ENCODE measurements around the gene AHDC1.

The AHDC1 gene

DNA sequence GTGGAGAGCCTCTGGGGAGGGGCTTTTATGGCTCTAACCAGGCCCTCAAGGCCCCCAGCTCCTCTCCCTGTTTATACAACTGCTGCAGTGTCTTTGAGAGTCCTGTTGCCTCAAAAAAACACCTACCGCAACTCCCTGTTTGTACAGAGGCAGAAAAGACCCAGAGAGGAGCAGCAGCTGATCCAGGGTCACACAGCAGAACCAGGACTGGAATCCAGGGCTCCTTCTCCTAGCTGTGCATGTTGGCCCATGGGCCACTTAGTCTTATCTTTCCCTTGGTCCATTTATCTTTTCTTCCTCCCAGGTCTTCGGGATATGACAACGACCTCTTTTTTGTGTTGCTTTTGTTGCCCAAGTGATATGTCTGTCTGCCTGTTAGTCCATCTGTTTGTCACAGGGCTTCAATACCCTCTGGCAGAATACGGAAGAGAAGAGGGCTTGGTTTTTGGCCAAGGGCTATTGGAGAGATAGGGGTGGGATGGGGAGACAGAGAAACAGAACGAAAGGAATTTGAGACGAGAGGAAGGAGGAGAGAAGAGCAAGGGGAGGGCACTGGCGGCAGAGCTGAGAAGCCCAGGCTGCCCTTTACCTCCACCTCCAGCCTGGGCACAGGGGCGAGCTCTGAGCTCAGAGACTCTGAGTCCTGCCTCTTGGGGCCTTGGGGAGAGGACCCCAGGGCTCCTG lies 80.5 kb downstream of the AHDC1 start:
- DNase-seq (ENCODE audit: low read depth): no peak
- TF ChIP-seq, protein P1, sequence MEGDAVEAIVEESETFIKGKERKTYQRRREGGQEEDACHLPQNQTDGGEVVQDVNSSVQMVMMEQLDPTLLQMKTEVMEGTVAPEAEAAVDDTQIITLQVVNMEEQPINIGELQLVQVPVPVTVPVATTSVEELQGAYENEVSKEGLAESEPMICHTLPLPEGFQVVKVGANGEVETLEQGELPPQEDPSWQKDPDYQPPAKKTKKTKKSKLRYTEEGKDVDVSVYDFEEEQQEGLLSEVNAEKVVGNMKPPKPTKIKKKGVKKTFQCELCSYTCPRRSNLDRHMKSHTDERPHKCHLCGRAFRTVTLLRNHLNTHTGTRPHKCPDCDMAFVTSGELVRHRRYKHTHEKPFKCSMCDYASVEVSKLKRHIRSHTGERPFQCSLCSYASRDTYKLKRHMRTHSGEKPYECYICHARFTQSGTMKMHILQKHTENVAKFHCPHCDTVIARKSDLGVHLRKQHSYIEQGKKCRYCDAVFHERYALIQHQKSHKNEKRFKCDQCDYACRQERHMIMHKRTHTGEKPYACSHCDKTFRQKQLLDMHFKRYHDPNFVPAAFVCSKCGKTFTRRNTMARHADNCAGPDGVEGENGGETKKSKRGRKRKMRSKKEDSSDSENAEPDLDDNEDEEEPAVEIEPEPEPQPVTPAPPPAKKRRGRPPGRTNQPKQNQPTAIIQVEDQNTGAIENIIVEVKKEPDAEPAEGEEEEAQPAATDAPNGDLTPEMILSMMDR (conservative IDR thresholded peaks at IDR 0.05; ENCODE audit: low read depth, low read length): no peak
- no peak overlapping the region for H3K4me3 ChIP-seq (ENCODE audit: low read length)

DNA sequence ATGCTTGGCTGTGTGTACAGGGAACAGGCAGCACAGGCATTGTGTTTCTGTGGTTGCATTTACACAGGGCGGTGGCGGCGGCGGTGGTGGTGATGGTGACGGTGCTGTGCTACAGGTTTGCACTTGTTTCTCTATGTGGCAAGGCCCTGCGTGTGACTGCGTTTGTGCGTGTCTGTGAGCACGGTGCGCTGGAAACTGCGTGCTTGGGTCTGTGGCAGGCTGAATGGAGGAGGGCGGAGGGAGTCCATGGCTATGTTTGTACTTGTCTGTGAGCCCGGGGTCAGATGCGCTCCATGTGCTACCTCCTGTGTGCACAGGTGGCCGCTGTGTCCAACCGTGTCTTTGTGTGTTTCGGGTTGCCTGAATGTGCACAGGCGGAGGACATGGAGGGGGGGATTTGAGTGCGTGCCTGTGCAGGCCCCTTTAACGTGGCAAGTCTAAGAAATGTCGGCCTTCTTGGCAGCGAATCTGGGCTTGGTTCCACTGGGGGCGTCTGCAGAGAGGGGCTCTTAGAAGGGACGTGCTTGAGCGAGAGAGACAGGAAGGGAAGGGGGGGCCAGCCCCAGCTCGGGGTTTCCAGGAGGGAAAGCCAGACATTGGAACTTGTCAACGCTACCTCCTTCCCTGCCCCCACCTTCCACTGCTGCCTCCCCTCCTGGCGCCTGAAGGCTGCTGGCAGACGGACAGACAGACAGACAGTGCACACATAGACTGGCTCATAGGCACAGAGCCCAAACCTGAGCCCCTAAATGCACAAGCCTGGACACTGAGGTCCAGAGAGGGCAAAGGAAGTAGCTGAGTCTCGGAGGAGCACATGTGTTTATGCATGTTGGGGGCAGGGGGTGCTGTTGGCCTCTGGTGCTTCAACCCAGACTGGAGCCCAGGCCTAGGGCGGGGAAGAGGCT lies 81.3 kb downstream of the AHDC1 start:
- TF ChIP-seq, protein P1 (conservative IDR thresholded peaks at IDR 0.05; ENCODE audit: low read depth, low read length): peak; percentile 44
- no peak overlapping the region for H3K4me3 ChIP-seq (ENCODE audit: low read length)
- no peak for DNase-seq (ENCODE audit: low read depth)

DNA sequence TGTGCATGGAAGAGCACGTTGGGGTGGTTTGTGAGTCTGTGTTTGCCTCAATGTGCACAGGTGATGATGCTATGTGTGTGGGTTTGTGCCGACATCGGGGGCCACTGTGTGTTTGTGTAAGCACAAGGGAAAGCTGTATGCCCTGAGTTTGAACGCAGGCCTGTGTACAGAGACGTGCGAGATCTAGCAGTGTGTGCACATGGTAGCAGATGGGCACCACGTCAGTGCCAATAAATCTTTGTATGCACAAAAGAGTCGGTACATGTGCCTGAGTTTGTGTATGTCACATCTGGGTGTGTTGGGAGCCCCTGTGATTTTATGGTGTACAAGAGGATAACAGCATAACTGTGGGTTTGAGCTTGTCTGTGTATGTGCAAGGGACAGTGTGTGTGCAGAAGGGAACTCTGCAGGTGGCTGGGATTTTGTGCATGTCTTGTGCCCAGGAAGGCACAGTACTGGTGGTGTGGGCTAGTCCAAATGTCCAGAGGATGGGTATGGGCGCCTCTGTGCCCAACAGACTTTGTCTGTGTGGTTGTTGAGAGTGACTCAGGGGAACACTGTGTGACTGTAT lies 82.0 kb downstream of the AHDC1 start:
- H3K4me3 ChIP-seq (ENCODE audit: low read length): no peak overlapping the region
- TF ChIP-seq, protein P1 (conservative IDR thresholded peaks at IDR 0.05; ENCODE audit: low read depth, low read length): no peak
- DNase-seq (ENCODE audit: low read depth): no peak

DNA sequence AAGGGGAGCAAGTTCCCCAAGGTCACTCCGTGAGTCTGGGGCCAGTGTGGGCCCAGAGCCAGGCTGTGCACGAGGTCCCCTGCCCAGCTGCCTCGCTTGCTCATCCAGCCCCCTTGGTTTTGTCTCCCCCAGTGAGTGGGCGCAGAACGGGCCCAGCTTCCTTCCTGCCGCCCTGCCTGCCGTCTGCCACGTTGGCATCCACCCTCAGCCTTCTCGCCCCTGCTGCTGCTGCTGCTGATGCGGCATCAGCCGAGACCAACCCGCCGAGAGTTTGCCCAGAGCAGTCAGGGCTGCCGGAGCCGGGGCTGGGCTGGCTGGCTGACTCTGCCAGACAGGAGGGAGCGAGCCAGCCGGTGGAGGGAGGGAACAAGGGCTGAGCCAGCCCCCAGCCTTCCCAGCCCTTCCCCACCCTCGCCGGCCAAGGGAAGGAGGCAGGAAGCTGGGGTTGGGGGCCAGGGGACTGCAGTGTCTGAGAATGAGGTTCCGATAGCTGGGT lies 82.6 kb downstream of the AHDC1 start:
- H3K4me3 ChIP-seq (ENCODE audit: low read length): no peak overlapping the region
- TF ChIP-seq, protein P1 (conservative IDR thresholded peaks at IDR 0.05; ENCODE audit: low read depth, low read length): no peak
- DNase-seq (ENCODE audit: low read depth): no peak

DNA sequence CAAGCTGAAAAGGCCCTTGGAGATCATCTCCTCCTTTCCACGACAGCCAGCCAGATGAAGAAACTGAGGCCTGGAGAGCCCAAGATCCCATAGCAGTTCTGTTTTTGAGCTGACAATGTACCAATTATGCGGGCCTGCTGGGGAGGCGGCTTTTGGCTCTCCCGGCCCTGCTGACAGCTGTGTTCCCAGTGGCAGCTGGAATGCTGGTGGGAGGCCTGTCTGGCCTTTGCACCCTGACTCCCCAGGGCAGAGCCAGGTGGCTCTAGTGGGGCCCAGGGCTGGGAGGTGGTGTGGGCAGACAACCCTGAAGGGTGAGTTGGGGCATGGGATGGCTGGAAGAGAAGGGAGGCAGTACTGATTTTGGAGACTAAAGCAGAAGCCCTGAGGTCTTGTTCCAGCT lies 83.3 kb downstream of the AHDC1 start:
- TF ChIP-seq, protein P1 (conservative IDR thresholded peaks at IDR 0.05; ENCODE audit: low read depth, low read length): no peak
- no peak overlapping the region for H3K4me3 ChIP-seq (ENCODE audit: low read length)
- no peak for DNase-seq (ENCODE audit: low read depth)

DNA sequence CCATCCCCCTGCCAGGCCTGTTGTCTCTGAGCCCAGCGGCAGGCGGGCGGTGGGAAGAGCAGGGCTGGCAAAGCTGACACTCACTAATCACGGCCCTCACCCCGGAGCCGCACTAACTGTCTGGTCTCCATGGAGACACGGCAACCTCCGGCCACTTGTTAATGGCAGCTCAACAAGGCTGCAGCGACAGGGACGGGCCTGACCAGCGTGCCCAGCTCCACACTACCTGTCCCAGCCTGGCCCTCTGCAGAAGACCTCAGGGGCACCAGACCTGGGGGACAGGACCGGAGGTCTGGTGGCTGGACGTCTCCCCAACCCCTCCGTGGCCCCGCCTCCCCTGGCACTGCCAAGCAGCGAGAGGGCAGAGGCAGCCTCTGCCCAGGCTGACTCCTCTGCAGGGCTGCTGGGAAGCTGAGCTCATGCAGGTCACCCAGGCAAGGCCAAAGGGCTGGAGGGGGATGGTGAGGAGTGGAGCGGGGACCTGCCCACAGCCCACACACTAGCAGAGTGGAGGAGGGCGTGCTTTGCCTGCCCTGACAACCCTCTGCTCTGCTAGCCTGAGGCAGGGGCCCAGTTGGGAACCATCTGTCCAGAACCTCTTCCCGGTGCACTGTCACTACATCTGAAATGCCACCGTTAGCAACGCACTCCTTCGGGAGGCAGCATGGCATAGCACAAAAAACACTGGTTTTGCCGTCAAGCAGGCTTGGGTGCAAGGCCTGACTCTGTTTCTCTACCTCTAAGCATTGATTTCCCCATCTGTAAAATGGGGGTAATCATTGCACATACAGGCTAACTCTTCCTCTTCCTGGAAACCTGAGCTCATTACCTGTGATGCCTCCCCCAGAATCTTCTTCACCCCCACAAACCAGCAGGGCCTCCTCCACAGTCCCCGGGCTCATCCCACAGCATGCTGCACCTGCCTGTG lies 84.3 kb downstream of the AHDC1 start:
- peak overlapping the region; percentile 33 for H3K4me3 ChIP-seq (ENCODE audit: low read length)

More for the DNA sequence above, 84.3 kb downstream of the AHDC1 start:
- TF ChIP-seq, protein P1 (conservative IDR thresholded peaks at IDR 0.05; ENCODE audit: low read depth, low read length): no peak
- no peak for DNase-seq (ENCODE audit: low read depth)
